WERI-Rb-1 (cell line): ENCODE results near the gene SLC25A5.

ENCODE experiments used
- DNase-seq: peaks from one replicate; pipeline ENCODE4 v3.0.0-alpha.2; 2020
- H3K27ac ChIP-seq: fragments of 250-450 bp; sonication (Bioruptor Pico); 2 replicates; pipeline ENCODE4 v1.5.1; 2020; ENCODE audit warnings: mild to moderate bottlenecking, moderate library complexity
- H3K27me3 ChIP-seq: fragments of 250-450 bp; sonication (Bioruptor Pico); 2 replicates; pipeline ENCODE4 v1.5.1; 2021; ENCODE audit warnings: mild to moderate bottlenecking, low read depth, moderate library complexity; ENCODE audit not compliant: insufficient read depth, severe bottlenecking
- H3K36me3 ChIP-seq: fragments of 250-450 bp; sonication (Bioruptor Pico); 2 replicates; pipeline ENCODE4 v1.5.1; 2020; ENCODE audit warnings: mild to moderate bottlenecking, moderate library complexity
- H3K4me3 ChIP-seq: 2 replicates; pipeline ENCODE4 v1.5.1; 2011; ENCODE audit warnings: low read depth, mild to moderate bottlenecking, control low read depth, low read length
- H3K9me3 ChIP-seq: fragments of 250-450 bp; sonication (Bioruptor Pico); 2 replicates; pipeline ENCODE4 v1.5.1; 2021; ENCODE audit warnings: mild to moderate bottlenecking, moderate library complexity; ENCODE audit not compliant: severe bottlenecking
- CTCF ChIP-seq: IDR thresholded peaks from 2 replicates; pipeline ENCODE4 v1.5.1; 2011; ENCODE audit warnings: low read depth, mild to moderate bottlenecking, control low read depth, inconsistent platforms, low read length

Gene SLC25A5

DNA sequence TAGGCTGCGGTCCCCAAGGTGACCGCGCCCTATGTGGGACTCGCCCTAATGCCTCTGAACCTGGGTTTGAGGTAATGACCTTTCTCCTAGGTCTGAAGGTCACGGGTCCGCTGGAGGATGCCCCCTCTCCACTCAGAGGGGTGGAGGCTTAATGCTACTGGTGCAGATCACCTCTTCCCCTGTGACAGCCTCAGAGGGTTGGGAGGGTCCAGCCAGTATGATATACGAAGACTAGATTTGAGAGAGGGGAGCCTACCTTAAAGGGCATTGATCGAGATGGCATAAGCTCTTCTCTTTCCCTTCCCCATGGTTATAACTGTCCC, 1.0 kb downstream of the SLC25A5 start:
- peaks cover 7% of the 10 kb centered on the region for H3K27me3 ChIP-seq
- peaks cover 14% of the 10 kb centered on the region for H3K36me3 ChIP-seq
- no peak for TF ChIP-seq CTCF
- no peak for DNase-seq
- no peaks in the 10 kb centered on the region for H3K9me3 ChIP-seq
- H3K27ac ChIP-seq, result no peak overlapping the region
- peak overlapping the region; percentile 48 for H3K4me3 ChIP-seq

- H3K4me3 ChIP-seq, result no peak overlapping the region
- no peak for DNase-seq
- TF ChIP-seq CTCF, result no peak
- no peak overlapping the region for H3K27ac ChIP-seq
- H3K9me3 ChIP-seq, result no peaks in the 10 kb centered on the region
- H3K27me3 ChIP-seq, result peaks cover 6% of the 10 kb centered on the region
- H3K36me3 ChIP-seq, result peaks cover 14% of the 10 kb centered on the region
Measured at GRCh38 chrX:119474615-119475388, 6.6 kb downstream of the SLC25A5 start.

DNA sequence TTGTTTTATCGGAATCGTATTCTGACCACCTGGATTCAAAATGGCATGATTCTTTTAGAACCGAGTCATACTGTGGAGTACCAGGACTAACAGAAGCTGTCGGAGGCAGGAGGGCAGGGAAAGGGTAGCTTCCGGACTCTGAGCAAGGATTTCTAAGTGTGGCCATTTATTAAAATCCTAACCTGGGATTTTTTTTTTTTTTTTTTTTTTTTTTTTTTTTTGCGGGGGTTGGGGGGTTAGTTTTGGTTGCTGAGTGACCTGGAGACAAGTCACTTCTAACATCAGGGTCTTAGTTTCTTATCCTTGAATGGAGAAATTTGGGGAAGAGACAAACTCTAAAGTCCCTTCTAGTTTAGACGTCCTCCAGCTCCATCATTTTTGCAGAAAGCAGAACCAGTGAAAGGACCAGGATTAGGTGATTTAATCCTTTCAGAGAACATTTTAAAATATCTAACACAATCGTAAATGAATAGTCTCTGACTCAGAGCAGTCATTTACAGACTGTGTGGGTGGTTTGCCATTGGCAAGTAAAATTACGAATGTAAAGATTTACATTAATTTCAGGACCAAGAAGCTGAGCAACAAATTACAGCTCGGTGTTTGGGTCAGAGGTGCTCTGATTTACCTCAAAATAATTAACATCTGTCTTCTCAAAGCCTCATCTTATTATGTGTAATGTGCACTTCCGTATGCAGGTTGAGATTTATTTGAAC, 7.3 kb downstream of the SLC25A5 start:
- no peak for DNase-seq
- Histone ChIP-seq H3K9me3 (no peaks in the 10 kb centered on the region), H3K36me3 (peaks cover 7% of the 10 kb centered on the region), H3K27me3 (peaks cover 6% of the 10 kb centered on the region), H3K4me3 (no peak overlapping the region), H3K27ac (no peak overlapping the region)
- TF ChIP-seq CTCF, result no peak

GRCh38 chrX:119477812-119478232, 9.6 kb downstream of the SLC25A5 start:
- TF ChIP-seq CTCF, result no peak
- Histone ChIP-seq H3K36me3 (no peaks in the 10 kb centered on the region), H3K27me3 (peaks cover 14% of the 10 kb centered on the region), H3K27ac (no peak overlapping the region), H3K4me3 (no peak overlapping the region), H3K9me3 (no peaks in the 10 kb centered on the region)
- DNase-seq, result no peak

- Histone ChIP-seq H3K27me3 (peaks cover 14% of the 10 kb centered on the region), H3K27ac (no peak overlapping the region), H3K9me3 (no peaks in the 10 kb centered on the region), H3K4me3 (no peak overlapping the region), H3K36me3 (no peaks in the 10 kb centered on the region)
- no peak for TF ChIP-seq CTCF
- DNase-seq, result no peak
Measured at GRCh38 chrX:119478504-119478903, 10.3 kb downstream of the SLC25A5 start.
